ENCODE results near the gene ERBIN. TPM values are rescaled to one million over a fixed set of nuclear protein-coding genes. Genes with fewer than 3 reads are reported as not detected.
"Not testable (repeated sequence)": the region's sequence is repeated elsewhere in the genome, so short reads cannot be mapped to it uniquely, and the experiment has no call there.

Gene ERBIN
- total RNA-seq, 1 experiment from 2014 or later: 98.4 TPM

DNA sequence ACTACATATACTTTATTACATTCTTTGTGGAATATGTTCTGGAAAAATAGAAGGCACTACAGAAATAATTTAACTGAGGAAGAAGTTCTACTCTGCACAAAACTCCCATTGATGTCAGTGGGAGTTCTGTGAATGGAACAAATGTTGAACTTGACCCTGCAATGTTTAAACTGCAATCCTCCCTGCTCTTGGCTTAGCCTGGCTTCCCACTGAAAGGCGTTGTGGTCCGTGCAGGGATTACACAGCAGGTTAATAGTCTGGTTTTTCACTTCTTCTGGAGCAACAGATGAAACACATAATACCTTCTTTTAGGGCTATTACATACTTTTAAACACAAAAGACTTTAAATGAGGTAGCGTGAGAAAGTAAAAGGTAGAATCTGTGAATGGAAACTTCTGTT is 12.9 kb upstream of the ERBIN start:
- CTCF ChIA-PET: interaction anchor here (1.2 kb wide), 1 partner anchor 30 kb away, joined by 3 read pairs; no protein-coding TSS in a partner anchor
- intact Hi-C loops (cut with micrococcal nuclease; ENCODE audit: unreplicated experiment): no loop called here
- H3K36me3 Mint-ChIP-seq (ENCODE audit: insufficient read depth, unreplicated experiment): no peaks in the 10 kb centered on the region
- no peak overlapping the region for H3K27ac Mint-ChIP-seq (ENCODE audit: unreplicated experiment)
- H3K4me3 Mint-ChIP-seq (ENCODE audit: low read depth, unreplicated experiment): no peak overlapping the region
- H3K9me3 Mint-ChIP-seq (ENCODE audit: low read depth, unreplicated experiment): no peaks in the 10 kb centered on the region
- no TSS peak for BruUV-seq (replicated peaks)
- DNase-seq: no peak
- H3K4me1 Mint-ChIP-seq (ENCODE audit: low read depth, unreplicated experiment): peaks cover 16% of the 10 kb centered on the region
- H3K27me3 Mint-ChIP-seq (ENCODE audit: unreplicated experiment): no peaks in the 10 kb centered on the region
- TF ChIP-seq CTCF (IDR thresholded peaks at IDR 0.05; ENCODE audit: unreplicated experiment): no peak

DNA sequence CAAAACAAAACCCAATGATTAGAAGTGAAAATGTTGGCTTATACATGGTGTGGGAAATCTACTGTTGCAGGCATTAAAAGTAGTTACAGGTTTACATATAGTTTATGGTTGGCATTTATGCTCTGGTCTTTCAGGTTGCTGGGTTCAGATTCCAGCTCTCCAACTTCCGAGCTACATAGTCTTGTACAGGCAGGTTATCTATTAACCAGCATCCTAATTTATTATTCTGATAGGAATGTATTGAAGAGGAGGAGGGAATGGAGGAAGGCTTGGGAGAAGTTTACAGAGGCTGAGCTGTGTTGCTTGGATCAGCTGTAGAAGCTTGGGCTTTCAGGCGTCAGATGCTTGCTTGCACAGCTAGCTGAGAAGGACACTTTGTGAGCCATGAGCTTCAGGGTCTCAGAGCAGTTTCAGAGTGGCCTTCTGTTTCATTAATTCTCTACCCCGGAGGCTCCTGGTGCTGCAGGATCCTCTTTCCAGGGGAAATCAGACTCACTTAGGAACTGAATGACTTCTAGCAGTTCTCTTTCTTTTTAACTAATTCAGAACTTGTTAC is 11.7 kb upstream of the ERBIN start:
- Mint-ChIP-seq H3K27me3 (ENCODE audit: unreplicated experiment) (no peaks in the 10 kb centered on the region), H3K9me3 (ENCODE audit: low read depth, unreplicated experiment) (no peaks in the 10 kb centered on the region), H3K36me3 (ENCODE audit: insufficient read depth, unreplicated experiment) (no peaks in the 10 kb centered on the region), H3K27ac (ENCODE audit: unreplicated experiment) (peak overlapping the region; percentile 59), H3K4me3 (ENCODE audit: low read depth, unreplicated experiment) (no peak overlapping the region), H3K4me1 (ENCODE audit: low read depth, unreplicated experiment) (peaks cover 16% of the 10 kb centered on the region)
- intact Hi-C loops (cut with micrococcal nuclease; ENCODE audit: unreplicated experiment): no loop called here
- DNase-seq: peak; percentile 11
- TF ChIP-seq CTCF (IDR thresholded peaks at IDR 0.05; ENCODE audit: unreplicated experiment): no peak
- BruUV-seq (replicated peaks): no TSS peak
- CTCF ChIA-PET: interaction anchor here (0.6 to 0.7 kb wide), 2 partner anchors 10 to 1074 kb away, joined by 3 to 5 read pairs; no protein-coding TSS in a partner anchor

GRCh38 chr5:65915661-65916060 is 10.7 kb upstream of the ERBIN start:
- CTCF ChIA-PET; H3K9me3 Mint-ChIP-seq (ENCODE audit: low read depth, unreplicated experiment); H3K36me3 Mint-ChIP-seq (ENCODE audit: insufficient read depth, unreplicated experiment); BruUV-seq (replicated peaks); H3K27ac Mint-ChIP-seq (ENCODE audit: unreplicated experiment); intact Hi-C loops (cut with micrococcal nuclease; ENCODE audit: unreplicated experiment); DNase-seq; H3K27me3 Mint-ChIP-seq (ENCODE audit: unreplicated experiment); H3K4me3 Mint-ChIP-seq (ENCODE audit: low read depth, unreplicated experiment): not testable (repeated sequence)
- H3K4me1 Mint-ChIP-seq (ENCODE audit: low read depth, unreplicated experiment): peaks cover 20% of the 10 kb centered on the region

- intact Hi-C loops (cut with micrococcal nuclease; ENCODE audit: unreplicated experiment): no loop called here
Measured at GRCh38 chr5:65916066-65916465, 10.3 kb upstream of the ERBIN start.

More at GRCh38 chr5:65916066-65916465, 10.3 kb upstream of the ERBIN start:
- BruUV-seq (replicated peaks): no TSS peak
- no peak overlapping the region for H3K27ac Mint-ChIP-seq (ENCODE audit: unreplicated experiment)
- no peaks in the 10 kb centered on the region for H3K36me3 Mint-ChIP-seq (ENCODE audit: insufficient read depth, unreplicated experiment)
- TF ChIP-seq CTCF (IDR thresholded peaks at IDR 0.05; ENCODE audit: unreplicated experiment): no peak
- H3K9me3 Mint-ChIP-seq (ENCODE audit: low read depth, unreplicated experiment): no peaks in the 10 kb centered on the region
- H3K4me1 Mint-ChIP-seq (ENCODE audit: low read depth, unreplicated experiment): peaks cover 24% of the 10 kb centered on the region
- H3K4me3 Mint-ChIP-seq (ENCODE audit: low read depth, unreplicated experiment): no peak overlapping the region
- DNase-seq: no peak
- H3K27me3 Mint-ChIP-seq (ENCODE audit: unreplicated experiment): no peaks in the 10 kb centered on the region
- CTCF ChIA-PET: no interaction called here
